NOMO-1 treated with dmso at 0.1 percent for 144 hours (cell line): ENCODE measurements around the gene FOXD2.

Experiments used
- DNase-seq: peaks from one replicate; lab custom pipeline; 2025; ENCODE audit not compliant: unreplicated experiment; lab: John Stamatoyannopoulos, UW

The FOXD2 gene

GRCh38 chr1:47459253-47459788 lies 21.5 kb downstream of the FOXD2 start:
- DNase-seq, result no peak

- no peak for DNase-seq
These were observed 22.2 kb downstream of the FOXD2 start for GRCh38 chr1:47460040-47460439.

DNA sequence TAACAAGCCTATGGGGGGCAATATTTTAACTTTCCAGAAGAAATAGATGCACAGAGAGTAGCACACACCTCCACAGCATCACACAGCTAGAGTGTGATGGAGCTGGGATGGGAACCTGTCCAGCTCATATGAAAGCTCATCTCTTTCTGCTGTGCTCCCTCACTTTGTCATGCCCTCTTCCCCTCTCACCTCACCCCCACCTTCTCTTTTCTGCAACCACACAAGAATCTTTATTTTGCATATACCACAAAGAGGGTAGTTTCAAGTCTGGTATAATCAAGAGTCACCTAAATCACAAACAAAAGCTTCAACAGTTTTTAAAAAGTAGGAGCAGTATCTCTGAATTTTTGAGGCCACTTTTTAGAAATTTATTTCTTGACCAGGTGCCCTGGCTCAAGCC lies 22.6 kb downstream of the FOXD2 start:
- DNase-seq, result no peak

DNA sequence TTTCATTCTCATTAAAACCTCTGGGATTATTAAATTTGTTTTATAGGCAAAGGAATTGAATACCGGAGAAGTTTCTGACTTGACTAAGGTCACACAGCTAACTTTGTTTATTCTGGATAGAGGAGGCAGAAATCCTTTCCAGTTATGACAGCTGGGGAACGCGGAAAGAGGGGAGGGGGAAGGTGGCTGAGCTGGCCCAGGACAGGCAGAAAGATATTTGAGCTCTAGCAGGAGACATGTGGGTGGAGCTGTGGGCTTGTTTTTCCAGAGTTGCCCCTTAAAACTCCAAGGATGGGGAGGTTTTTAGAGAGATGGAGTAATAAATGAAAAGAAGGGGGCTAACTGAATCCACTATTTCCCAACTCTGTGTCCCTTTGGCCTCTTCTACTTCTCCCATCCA lies 27.8 kb downstream of the FOXD2 start:
- DNase-seq, result no peak

DNA sequence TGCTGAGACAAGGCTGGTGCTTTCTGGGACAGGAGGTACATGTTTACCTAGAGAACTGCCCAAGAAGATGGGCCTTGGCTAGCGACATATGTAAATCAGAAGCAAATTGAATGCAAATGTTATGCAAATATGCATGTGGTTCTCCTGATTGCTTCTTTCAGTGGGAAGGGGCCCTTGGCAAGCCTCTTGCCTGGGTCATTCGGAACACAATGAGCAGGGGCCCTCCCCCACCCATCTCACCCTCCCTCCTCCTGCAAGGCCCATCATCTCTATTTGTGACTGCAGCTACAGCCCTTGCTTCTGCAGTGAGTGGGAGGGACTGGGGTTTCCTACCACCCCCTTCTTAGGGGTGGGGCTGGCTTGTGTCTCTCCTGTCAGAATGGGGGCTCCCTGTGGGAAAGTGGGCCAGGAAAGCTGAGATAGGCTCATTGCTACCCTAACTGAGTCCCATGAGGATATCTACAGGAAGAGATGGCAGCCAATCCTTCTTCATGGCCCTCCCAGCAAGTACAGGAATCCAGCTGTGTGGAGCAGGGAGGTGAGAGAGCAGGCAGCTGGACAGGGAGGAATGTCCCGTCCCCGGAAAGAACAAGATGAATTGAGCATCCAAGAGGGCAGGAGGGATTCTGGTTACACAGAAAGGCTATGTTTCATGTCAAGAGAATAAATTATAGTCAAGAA lies 31.0 kb downstream of the FOXD2 start:
- no peak for DNase-seq

GRCh38 chr1:47469390-47469759 lies 31.5 kb downstream of the FOXD2 start:
- no peak for DNase-seq

GRCh38 chr1:47469910-47470309 lies 32.1 kb downstream of the FOXD2 start:
- DNase-seq, result no peak

GRCh38 chr1:47471163-47471562 lies 33.3 kb downstream of the FOXD2 start:
- DNase-seq, result no peak

DNA sequence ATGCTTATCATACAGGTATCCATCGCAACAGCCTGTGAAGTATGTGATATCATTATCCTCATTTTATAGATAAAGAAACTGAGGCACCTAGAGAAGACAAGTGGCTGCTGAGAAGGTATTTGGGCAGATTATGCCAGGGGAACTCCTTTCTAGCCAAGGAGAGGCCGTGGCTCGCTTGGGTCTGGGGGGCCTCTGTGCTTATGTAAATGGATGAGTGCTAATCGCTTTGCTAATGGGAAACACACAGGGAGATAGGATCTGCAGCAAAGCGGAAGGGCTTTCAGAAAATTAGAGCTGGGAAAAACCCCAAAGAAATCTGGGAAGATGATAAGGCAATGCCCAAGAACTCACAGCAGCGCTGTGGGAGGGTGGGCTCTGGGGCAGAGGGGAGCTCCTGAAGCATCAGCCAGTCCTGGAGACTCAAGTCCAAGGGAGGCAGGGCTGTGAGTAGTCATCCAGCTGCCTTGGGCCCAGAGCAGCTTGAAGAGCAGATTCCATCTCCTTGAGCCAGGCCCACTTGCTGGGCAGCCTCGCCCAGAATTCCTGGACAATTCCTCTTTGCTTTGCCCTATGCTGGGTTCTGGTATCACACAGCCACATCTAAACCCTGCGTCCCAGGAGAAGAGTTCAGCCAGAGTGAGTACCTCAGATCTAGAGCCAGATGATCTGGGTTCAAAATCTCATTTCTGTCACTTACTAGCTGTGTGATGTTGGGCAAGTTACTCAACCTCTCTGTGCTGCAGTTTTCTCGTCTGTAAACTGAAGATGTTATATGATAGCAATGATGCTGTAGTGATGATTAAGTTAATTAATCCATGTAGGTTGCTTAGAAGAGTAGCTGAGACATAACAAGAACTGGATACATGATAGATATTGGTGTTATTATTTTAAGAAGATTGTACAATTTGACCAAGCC lies 36.7 kb downstream of the FOXD2 start:
- DNase-seq, result no peak

- no peak for DNase-seq
These were observed 39.8 kb downstream of the FOXD2 start for GRCh38 chr1:47477595-47478080.

DNA sequence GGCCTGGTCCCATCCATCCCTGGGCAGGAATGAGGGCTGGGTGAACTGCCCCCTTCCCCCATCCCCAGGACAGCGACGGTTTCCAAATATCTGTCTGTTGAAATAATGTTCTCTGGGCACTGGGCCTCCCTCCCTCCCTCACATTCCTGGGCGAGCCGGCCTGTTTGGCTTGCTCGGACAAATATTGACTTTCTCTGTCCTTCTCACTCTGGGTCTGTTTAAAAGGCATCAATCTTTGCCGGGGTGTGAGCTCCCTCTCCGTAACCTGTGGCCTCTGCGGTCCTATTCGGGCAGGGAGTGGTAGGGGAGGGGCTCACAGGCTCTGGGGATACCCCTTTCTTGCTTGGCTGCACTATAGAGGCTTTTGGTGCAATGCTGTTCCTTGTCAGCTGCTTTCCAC lies 40.2 kb downstream of the FOXD2 start:
- DNase-seq, result no peak

DNA sequence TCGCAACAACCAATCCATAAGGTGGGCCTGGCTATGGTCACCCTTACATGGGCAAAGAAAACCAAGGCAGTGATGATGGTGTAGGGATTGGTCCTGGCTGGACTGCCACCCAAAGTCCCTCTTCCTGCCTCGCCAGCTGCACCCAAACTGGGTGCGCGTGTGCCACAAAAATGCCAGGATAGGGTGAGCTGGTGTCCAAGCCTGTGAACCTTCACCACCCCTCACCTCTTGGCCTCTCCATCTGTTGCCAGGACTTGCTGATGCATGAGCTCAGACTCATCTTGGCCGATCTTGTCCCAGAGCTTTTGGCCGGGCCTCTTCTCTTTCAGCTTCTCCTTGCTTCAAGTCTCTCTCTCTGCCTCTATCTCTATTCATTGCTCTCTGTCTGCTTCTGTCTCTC lies 41.8 kb downstream of the FOXD2 start:
- DNase-seq, result no peak

DNA sequence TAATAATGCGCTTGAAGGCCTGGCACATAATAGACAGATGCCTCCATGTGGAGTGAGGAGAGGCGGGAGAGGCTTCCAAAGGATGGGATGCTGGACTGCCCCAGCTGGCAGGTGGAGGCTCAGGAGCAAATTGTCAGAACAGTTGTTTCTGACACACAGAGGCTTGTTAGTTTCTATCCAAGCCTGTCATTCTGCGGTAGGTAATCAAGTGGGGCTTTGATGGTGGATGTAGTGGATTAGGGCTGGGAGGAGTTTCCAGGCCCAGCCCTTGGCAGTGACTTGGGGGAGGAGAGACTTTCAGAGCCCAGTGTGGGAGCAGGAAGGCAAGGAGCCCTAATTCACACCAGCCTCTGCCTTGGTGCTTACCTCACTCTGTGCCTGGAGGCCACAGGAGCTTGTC lies 44.1 kb downstream of the FOXD2 start:
- DNase-seq, result no peak

- no peak for DNase-seq
These were observed 44.9 kb downstream of the FOXD2 start for GRCh38 chr1:47482786-47483185.

DNA sequence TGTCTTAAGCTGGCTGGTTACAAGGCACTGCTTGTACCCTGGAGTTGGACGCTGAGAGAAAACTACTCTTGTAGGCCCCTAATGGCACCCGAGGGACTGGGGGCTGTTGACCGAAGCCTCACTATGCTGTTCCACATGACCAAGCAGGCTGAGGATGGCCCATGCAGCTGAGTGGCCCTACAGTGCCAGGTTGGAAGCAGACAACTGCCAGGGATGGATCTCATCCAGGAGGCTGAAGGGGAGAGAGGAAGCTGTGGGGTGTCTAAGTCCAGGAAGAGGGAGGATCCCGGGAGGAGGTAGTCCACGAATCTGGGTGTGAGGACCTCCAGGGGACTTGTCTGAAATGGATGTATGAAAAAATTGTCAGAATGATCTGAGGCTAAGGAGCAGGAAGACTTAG lies 45.8 kb downstream of the FOXD2 start:
- no peak for DNase-seq

GRCh38 chr1:47485817-47486216 lies 48.0 kb downstream of the FOXD2 start:
- DNase-seq, result no peak

GRCh38 chr1:47487332-47487731 lies 49.5 kb downstream of the FOXD2 start:
- no peak for DNase-seq

GRCh38 chr1:47487850-47488450 lies 50.1 kb downstream of the FOXD2 start:
- no peak for DNase-seq
